Activated naive CD4-positive, alpha-beta T cell treated with anti-CD3 and anti-CD28 coated beads, Interleukin-2, amount 50 U/mL, for 24 hours (primary cell): ENCODE data around the gene SPATA19.

Source experiments
- H3K27ac Mint-ChIP-seq: one replicate; pipeline ENCODE4 v1.8.0; 2021; ENCODE audit warnings: mild to moderate bottlenecking, mixed read lengths
- H3K27me3 Mint-ChIP-seq: one replicate; pipeline ENCODE4 v1.8.0; 2021; ENCODE audit warnings: mixed read lengths
- H3K36me3 Mint-ChIP-seq: one replicate; pipeline ENCODE4 v1.8.0; 2021; ENCODE audit warnings: mixed read lengths
- H3K4me1 Mint-ChIP-seq: one replicate; pipeline ENCODE4 v1.8.0; 2021; ENCODE audit warnings: mixed read lengths
- H3K4me3 Mint-ChIP-seq: one replicate; pipeline ENCODE4 v1.8.0; 2021; ENCODE audit warnings: mild to moderate bottlenecking, mixed read lengths
- H3K9me3 Mint-ChIP-seq: one replicate; pipeline ENCODE4 v1.8.0; 2021; ENCODE audit warnings: mixed read lengths

SPATA19 gene

DNA sequence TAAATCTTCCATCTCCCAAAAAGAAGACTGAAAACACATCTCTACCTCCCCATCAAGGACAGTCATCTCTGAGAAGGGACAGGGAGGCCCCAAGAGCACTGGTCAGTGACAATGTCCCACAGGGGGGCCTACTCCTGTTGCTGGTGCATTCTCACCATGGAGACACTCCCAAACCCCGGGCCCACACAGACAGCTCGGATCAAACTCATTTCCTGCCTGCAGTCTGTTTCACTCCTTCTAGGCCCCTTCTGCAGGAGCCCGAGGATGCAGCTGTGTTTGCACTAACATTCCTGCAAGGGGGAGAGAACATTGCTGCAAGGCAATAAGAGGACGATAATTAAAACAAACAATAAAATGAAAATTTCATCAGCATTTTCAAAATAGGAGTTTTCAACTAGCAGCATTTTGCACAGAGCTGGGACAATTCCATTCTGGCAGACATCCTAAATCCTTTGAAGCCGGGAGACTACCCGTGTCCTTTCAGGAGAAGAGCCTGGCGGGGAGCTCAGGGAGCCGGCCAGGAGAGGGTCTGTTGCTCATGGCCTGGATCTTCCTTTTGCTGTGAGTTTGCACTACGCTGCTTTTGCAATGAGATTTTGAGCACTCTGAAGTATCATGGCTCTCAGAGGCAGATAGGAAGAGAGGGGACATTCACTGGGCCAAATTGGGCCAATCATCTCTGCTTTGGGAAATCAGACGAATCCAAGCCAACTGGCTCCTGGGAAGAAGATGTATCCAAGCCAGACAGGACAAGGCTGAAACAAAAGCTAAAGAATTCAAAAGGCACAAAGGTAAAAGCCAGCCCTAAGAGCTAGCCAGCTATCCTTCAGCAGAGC, 33.2 kb downstream of the SPATA19 start:
- no peaks in the 10 kb centered on the region for H3K4me1 Mint-ChIP-seq
- no peaks in the 10 kb centered on the region for H3K36me3 Mint-ChIP-seq
- H3K27me3 Mint-ChIP-seq: peaks cover 2% of the 10 kb centered on the region
- no peak overlapping the region for H3K4me3 Mint-ChIP-seq
- no peak overlapping the region for H3K27ac Mint-ChIP-seq
- no peaks in the 10 kb centered on the region for H3K9me3 Mint-ChIP-seq

DNA sequence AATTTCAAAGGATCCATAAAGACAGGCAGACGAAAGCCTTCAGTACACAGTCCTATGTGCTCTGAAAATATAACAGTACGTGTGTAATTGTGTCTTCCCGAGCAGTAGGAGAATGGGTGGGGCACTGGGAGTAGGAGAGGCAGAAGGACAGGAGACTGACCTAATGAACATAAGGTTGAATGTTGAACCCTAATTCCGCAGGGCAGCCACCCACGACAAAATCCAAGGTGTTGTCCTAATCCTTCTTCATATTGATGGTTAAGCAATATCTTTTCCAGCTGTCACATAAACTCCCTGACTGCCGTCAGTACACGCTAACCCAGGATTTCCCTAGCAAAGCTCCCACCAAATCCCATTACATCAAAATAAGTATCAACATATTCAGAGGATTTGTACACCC, 34.5 kb downstream of the SPATA19 start:
- Mint-ChIP-seq H3K36me3 (no peaks in the 10 kb centered on the region), H3K4me3 (no peak overlapping the region), H3K4me1 (no peaks in the 10 kb centered on the region), H3K27ac (no peak overlapping the region), H3K9me3 (no peaks in the 10 kb centered on the region), H3K27me3 (peaks cover 4% of the 10 kb centered on the region)

DNA sequence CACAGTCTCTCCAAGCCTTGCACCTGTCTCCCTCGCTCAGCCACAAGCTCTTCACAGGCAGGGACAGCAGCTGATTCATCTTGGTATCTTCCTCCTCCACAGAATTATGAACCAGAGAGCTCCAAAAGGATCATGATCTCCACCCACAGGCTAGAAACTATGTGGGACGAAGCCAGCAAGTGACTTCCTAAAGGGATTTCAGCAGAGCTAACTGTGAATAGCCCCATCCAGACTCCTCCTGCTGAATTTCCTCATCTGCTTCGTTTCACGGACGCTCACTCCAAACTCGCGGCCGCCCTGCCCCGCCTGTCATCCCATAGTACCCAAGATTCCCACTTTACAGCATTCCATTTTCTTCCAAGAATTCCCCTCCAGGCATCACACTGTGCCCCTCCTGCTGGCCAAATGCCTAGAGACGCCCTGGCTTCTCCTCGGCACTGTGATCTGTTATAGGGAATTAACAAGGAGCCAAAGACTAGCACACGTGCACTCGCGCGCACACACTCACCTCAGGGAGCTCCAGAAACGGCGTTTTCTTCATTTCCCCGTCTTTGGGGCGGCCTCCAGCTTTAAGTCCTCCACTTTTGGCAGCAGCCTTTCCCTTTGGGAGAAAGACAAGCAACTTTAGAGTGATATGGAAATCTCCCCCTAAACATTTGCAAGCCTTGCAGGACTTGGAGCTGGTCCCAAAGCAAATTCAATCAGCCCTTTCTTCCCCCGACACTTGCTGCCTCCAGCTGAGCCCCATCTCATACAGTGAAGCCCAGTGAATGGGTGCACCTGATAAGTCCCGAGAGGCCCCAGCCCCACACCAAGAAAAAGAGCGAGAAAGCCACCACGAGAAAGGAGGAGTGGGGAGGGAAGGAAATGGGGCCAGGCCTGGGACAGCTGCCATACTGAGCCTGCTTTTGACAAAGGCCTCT, 35.5 kb downstream of the SPATA19 start:
- Mint-ChIP-seq H3K36me3 (no peaks in the 10 kb centered on the region), H3K4me3 (no peak overlapping the region), H3K9me3 (no peaks in the 10 kb centered on the region), H3K27me3 (peaks cover 4% of the 10 kb centered on the region), H3K27ac (no peak overlapping the region), H3K4me1 (no peaks in the 10 kb centered on the region)

DNA sequence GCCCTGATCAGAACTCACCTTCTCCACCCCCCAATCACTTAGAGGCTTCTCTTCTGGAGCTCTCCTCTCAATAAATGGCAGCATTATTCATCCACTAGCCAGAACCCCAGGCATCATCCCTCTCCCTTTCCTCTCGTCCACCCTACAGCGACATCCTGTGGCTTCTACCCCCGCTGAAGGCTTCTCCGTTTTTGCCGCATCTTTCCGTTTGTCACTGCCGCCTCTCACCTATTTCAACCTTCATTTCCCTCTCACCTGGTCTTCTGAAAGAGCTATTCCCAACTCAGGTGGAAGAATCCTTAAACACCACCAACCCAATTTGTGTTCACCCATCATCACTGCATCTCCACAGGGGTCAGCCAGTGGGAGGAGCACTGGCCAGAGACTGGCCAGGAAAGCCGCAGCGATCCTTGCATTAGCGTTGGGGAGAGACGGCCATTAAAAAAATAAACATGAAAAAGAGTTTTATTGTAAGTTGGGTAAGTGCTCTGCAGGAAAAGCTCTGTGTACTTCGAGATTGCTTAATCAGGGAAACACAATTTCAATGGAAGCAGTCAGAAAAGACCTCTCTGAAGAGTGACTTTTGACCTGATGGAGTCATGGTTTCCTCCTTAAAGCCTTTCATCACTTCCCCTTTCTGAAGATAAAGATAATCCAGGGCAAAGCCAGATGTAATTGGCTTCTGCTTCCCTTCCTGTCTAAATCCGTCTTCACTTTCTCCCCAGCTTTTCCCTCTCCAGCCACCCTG, 36.7 kb downstream of the SPATA19 start:
- Mint-ChIP-seq H3K27me3 (peaks cover 3% of the 10 kb centered on the region), H3K27ac (no peak overlapping the region), H3K36me3 (no peaks in the 10 kb centered on the region), H3K4me1 (no peaks in the 10 kb centered on the region), H3K9me3 (no peaks in the 10 kb centered on the region), H3K4me3 (no peak overlapping the region)

DNA sequence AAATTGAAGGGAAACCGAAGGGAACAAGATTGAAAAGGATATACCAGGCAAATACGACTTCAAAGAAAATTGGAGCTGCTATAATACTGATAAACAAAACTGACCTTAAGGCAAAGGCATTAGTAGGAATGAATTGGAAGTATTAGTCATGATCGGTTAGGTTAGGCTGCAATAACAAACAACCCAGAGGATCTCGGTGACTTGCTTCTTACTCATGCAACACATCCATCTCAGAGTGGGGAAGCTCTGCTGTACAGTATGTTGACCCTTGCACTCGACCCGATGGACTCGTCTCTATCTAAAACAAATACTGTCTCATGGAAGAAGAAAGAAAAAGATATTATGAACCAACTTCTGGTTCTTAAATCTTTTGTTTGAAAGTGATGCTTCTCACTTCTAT, 42.3 kb downstream of the SPATA19 start:
- H3K27ac Mint-ChIP-seq: no peak overlapping the region
- H3K4me3 Mint-ChIP-seq: no peak overlapping the region
- H3K36me3 Mint-ChIP-seq: no peaks in the 10 kb centered on the region
- no peaks in the 10 kb centered on the region for H3K4me1 Mint-ChIP-seq
- peaks cover 2% of the 10 kb centered on the region for H3K27me3 Mint-ChIP-seq
- no peaks in the 10 kb centered on the region for H3K9me3 Mint-ChIP-seq

DNA sequence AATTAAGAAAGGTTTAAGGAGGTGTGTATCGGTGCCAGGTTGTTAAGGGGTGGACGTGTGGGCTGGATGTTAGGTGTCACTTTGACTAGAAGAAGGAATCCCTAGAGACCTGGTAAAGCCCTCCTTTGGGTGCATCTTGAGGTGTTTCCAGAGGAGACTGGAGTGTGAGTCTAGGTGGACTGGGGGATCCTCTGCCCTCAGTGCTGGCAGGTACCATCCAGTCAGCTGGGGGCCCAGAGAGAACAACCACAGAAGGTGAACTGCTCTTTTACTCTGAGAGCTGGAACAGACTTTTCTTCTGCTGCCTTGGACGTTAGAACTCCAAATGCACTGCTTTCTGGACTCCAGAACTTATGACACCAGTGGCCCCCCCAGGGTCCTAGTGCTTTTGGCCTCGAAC, 44.0 kb downstream of the SPATA19 start:
- H3K27me3 Mint-ChIP-seq: peaks cover 6% of the 10 kb centered on the region
- no peak overlapping the region for H3K27ac Mint-ChIP-seq
- no peaks in the 10 kb centered on the region for H3K36me3 Mint-ChIP-seq
- no peaks in the 10 kb centered on the region for H3K9me3 Mint-ChIP-seq
- no peak overlapping the region for H3K4me3 Mint-ChIP-seq
- no peaks in the 10 kb centered on the region for H3K4me1 Mint-ChIP-seq

DNA sequence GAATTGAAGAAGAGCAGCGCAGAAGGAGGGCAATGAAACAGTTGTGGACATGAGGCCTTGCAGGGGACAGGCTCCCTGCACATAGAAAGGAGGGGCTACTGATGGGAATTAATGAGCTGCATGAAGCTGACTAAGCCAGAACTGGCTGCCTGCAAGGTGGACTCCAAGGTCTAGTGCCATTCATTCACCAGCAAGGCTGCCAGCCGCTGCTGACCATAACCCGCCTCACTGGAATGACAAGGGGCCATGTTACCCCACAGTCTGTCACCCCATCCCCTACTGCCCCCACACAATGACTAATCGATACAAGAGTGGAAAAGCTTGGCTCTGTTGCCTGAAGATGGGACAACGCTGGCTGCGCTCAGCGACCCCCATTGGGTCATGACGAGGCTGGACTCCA, 44.6 kb downstream of the SPATA19 start:
- Mint-ChIP-seq H3K4me1 (no peaks in the 10 kb centered on the region), H3K27me3 (peaks cover 4% of the 10 kb centered on the region), H3K9me3 (no peaks in the 10 kb centered on the region), H3K27ac (no peak overlapping the region), H3K36me3 (no peaks in the 10 kb centered on the region), H3K4me3 (no peak overlapping the region)

DNA sequence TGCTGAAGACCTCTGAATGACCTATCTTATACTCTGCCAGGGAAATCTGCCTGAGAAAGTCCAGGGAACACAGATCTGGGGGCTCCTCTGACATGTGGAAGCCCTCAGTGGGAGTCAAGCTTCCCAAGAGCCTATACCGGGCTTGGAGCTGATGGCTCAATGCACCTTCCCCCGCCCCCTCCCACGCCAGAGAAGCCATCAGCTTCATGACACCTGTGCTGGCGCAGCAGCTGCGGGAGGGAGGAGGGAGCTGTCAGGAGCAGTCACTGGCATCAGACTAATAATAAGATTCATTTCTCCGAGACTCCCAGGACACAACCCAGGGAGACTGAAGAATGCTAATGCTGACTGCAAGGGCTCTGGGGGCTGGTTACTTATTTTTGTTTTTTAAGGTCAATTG, 47.8 kb downstream of the SPATA19 start:
- H3K27me3 Mint-ChIP-seq: peaks cover 4% of the 10 kb centered on the region
- no peaks in the 10 kb centered on the region for H3K36me3 Mint-ChIP-seq
- no peak overlapping the region for H3K27ac Mint-ChIP-seq
- H3K9me3 Mint-ChIP-seq: peaks cover 13% of the 10 kb centered on the region
- no peak overlapping the region for H3K4me3 Mint-ChIP-seq
- no peaks in the 10 kb centered on the region for H3K4me1 Mint-ChIP-seq

DNA sequence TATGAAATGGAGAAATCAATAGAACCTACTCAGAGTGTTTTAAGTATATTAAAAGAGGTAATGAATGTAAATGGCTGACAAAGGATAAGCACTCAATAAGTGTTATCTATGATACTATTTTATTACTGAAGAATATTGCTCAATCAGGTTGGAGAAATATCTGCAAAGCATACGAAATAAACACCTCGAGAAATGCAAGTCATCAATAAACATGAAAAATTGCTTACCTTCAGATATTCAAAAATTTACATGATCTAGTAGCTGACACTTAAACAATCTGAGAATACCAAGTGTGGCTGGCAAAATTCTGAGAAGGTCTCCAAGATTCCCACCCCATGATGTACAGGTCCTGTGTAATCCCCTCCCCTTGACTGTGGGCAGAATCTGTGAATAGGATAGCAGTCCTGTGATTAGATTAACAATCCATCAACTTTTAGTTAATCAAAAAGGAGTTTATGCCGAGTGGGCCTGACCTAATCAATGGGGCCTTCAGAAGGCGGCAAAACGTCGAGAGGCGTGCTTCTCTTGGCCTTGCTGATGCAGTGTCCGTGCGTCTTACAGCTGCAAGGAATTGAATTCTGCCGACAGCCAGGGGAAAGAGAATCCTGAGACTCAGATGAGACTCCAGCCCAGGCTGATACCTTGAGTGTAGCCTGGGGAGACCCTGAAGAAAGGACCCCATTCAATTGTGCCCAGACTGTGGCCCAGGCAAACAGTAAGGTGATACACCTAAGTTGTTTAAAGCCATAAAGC, 49.1 kb downstream of the SPATA19 start:
- H3K4me1 Mint-ChIP-seq: no peaks in the 10 kb centered on the region
- H3K27me3 Mint-ChIP-seq: peaks cover 4% of the 10 kb centered on the region
- no peaks in the 10 kb centered on the region for H3K36me3 Mint-ChIP-seq
- no peak overlapping the region for H3K4me3 Mint-ChIP-seq
- peaks cover 17% of the 10 kb centered on the region for H3K9me3 Mint-ChIP-seq
- H3K27ac Mint-ChIP-seq: no peak overlapping the region

DNA sequence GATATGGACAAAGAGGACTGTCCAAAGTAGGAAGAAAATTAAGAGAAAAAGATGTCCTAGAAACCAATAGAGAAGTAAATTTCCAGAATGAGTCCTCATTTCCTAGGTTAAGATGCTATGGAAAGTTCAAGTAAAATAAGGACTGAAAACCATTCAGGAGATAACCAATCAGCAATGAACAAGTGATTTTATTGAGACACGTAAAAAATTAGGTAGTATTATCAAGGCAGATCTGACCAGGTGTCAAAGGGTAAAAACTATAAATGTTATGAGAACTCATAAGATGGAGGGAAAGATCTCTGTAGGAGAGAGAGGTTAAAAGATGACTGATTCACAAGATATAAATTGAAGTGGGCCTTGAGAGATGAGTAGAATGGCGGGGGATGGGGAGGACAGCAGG, 50.2 kb downstream of the SPATA19 start:
- H3K4me1 Mint-ChIP-seq: no peaks in the 10 kb centered on the region
- H3K9me3 Mint-ChIP-seq: peaks cover 17% of the 10 kb centered on the region
- H3K4me3 Mint-ChIP-seq: no peak overlapping the region
- no peaks in the 10 kb centered on the region for H3K36me3 Mint-ChIP-seq
- no peak overlapping the region for H3K27ac Mint-ChIP-seq
- peaks cover 4% of the 10 kb centered on the region for H3K27me3 Mint-ChIP-seq

DNA sequence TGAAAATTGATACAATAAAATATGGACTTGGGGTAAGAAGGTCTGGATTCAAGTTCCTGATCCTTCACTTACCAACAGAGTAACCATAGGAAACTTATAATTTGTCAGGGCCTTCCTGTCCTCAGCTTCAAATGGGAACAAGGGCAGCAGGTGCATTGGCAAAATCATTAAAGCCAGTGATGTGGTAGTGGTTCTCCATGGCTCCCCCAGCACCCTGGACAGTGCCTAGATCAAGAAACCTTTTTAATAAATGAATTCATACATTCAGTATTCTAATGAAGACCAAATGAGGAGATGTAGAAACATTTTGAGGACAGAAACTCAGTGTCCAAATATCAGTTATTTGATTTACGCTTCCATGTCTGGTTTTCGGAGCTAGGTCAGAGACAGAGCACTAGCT, 51.1 kb downstream of the SPATA19 start:
- H3K36me3 Mint-ChIP-seq: no peaks in the 10 kb centered on the region
- H3K27me3 Mint-ChIP-seq: peaks cover 9% of the 10 kb centered on the region
- H3K9me3 Mint-ChIP-seq: peaks cover 17% of the 10 kb centered on the region
- no peak overlapping the region for H3K27ac Mint-ChIP-seq
- H3K4me3 Mint-ChIP-seq: no peak overlapping the region
- H3K4me1 Mint-ChIP-seq: no peaks in the 10 kb centered on the region

DNA sequence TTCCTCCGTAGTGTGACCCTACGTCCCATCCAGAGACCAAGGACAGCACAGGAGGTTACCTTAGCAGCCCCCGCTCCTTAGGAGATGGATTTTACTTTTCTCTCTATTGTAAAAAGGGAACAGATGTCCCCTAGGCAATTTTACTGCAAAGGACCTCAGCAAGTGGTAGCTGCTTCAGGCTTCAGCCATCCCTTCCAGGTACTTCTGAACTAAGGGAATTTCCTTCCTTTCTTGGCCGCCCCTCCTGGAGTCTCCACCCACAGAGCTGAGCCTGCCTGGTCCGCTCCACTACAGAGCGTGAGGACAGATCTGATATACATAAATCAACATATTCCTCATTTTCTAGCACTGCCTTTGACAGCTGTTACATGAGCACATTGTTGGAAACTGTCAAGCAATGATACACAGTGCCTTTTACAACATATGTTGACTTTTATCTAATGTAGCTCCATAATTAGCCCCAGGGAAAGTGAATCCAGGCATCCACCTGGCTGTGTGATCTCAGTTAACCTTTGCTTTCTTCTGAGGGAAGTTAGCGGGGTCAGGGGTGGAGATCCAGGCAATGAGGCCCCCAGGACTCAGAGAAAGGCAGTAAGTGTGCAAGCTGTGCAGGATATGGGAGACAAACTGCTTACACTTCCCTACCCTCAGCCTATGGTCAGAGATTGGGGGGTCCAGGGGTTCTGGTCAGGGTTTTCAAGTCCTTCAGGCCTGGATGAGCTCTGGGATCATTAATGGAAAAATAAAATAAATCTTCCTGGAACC, 51.9 kb downstream of the SPATA19 start:
- H3K9me3 Mint-ChIP-seq: peaks cover 17% of the 10 kb centered on the region
- H3K27ac Mint-ChIP-seq: no peak overlapping the region
- H3K4me1 Mint-ChIP-seq: no peaks in the 10 kb centered on the region
- H3K27me3 Mint-ChIP-seq: peaks cover 12% of the 10 kb centered on the region
- no peaks in the 10 kb centered on the region for H3K36me3 Mint-ChIP-seq
- no peak overlapping the region for H3K4me3 Mint-ChIP-seq

DNA sequence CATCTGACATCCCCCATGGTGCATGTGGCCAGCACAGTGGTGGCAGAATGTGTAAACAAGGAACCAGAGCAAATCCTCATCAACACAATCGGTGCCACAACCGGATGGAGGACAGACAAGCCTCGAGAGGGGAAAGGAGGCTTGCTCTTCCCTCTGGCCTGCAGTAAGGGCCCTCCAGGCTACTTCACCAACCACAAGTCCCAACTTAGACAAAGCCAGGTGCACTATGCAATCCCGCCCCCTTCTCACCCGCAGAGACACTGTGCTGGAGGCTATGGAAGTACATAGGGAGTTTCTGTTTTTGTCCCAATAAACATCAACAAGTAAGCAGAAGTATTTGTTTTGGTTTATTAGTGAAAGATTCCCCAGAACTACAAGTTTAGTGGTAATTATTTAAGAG, 54.3 kb downstream of the SPATA19 start:
- H3K4me3 Mint-ChIP-seq: no peak overlapping the region
- H3K27me3 Mint-ChIP-seq: peaks cover 20% of the 10 kb centered on the region
- peaks cover 17% of the 10 kb centered on the region for H3K9me3 Mint-ChIP-seq

More for the DNA sequence above, 54.3 kb downstream of the SPATA19 start:
- no peak overlapping the region for H3K27ac Mint-ChIP-seq
- no peaks in the 10 kb centered on the region for H3K4me1 Mint-ChIP-seq
- no peaks in the 10 kb centered on the region for H3K36me3 Mint-ChIP-seq
